Measurements from ENCODE around the gene NR1D1.
A peak's percentile ranks its signal among the peaks of the same experiment; 100 is the strongest.

NR1D1 gene

GRCh38 chr17:40075201-40075941, 25.0 kb downstream of the NR1D1 start:
- DNase-seq (ENCODE audit: low spot score) = peak; percentile 46

- DNase-seq (ENCODE audit: low spot score) = no peak
These were observed 25.6 kb downstream of the NR1D1 start for GRCh38 chr17:40074871-40075200.

GRCh38 chr17:40074175-40074512, 26.2 kb downstream of the NR1D1 start:
- DNase-seq (ENCODE audit: low spot score) = no peak

- no peak for DNase-seq (ENCODE audit: low spot score)
These were observed 26.8 kb downstream of the NR1D1 start for GRCh38 chr17:40073454-40074174.

GRCh38 chr17:40072735-40073346, 27.5 kb downstream of the NR1D1 start:
- DNase-seq (ENCODE audit: low spot score) = no peak

- DNase-seq (ENCODE audit: low spot score) = no peak
These were observed 28.2 kb downstream of the NR1D1 start for GRCh38 chr17:40072040-40072734.

GRCh38 chr17:40071313-40072039, 28.9 kb downstream of the NR1D1 start:
- DNase-seq (ENCODE audit: low spot score) = no peak

GRCh38 chr17:40070709-40071312, 29.6 kb downstream of the NR1D1 start:
- no peak for DNase-seq (ENCODE audit: low spot score)

- DNase-seq (ENCODE audit: low spot score) = no peak
These were observed 30.4 kb downstream of the NR1D1 start for GRCh38 chr17:40069751-40070708.

GRCh38 chr17:40068917-40069750, 31.3 kb downstream of the NR1D1 start:
- no peak for DNase-seq (ENCODE audit: low spot score)

- no peak for DNase-seq (ENCODE audit: low spot score)
These were observed 31.8 kb downstream of the NR1D1 start for GRCh38 chr17:40068584-40068916.

GRCh38 chr17:40068129-40068581, 32.2 kb downstream of the NR1D1 start:
- no peak for DNase-seq (ENCODE audit: low spot score)

GRCh38 chr17:40067710-40068109, 32.7 kb downstream of the NR1D1 start:
- no peak for DNase-seq (ENCODE audit: low spot score)

- no peak for DNase-seq (ENCODE audit: low spot score)
These were observed 34.4 kb downstream of the NR1D1 start for GRCh38 chr17:40065769-40066510.

GRCh38 chr17:40064971-40065768, 35.2 kb downstream of the NR1D1 start:
- DNase-seq (ENCODE audit: low spot score) = no peak

GRCh38 chr17:40063901-40064531, 36.4 kb downstream of the NR1D1 start:
- no peak for DNase-seq (ENCODE audit: low spot score)

- DNase-seq (ENCODE audit: low spot score) = no peak
These were observed 37.1 kb downstream of the NR1D1 start for GRCh38 chr17:40063187-40063771.

Data from kidney capillary endothelial cell (primary cell).